ENCODE measurements around the gene ARSB.

Gene ARSB

DNA sequence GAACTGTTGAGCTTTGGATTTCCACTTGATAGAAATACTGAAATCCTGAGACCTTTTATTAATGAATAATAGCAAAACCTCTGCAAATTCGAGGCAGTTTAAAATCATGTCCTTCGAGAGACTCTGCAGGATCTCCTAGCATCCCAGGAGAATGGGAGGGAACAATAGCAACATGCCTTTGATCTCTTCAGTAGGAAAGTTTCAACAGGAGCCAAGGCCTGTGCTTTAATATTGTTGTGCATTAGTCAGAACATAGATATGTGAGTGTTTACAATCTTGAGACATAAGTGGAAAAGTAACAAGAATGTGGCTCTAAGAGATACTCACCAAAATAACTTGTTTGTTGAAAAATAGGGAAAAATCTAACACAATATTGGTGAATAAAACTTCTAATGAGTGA, 253.2 kb downstream of the ARSB start:
- no peak for DNase-seq (ENCODE audit: low read depth in 4 of 4, low spot score in 1 of 4)

DNA sequence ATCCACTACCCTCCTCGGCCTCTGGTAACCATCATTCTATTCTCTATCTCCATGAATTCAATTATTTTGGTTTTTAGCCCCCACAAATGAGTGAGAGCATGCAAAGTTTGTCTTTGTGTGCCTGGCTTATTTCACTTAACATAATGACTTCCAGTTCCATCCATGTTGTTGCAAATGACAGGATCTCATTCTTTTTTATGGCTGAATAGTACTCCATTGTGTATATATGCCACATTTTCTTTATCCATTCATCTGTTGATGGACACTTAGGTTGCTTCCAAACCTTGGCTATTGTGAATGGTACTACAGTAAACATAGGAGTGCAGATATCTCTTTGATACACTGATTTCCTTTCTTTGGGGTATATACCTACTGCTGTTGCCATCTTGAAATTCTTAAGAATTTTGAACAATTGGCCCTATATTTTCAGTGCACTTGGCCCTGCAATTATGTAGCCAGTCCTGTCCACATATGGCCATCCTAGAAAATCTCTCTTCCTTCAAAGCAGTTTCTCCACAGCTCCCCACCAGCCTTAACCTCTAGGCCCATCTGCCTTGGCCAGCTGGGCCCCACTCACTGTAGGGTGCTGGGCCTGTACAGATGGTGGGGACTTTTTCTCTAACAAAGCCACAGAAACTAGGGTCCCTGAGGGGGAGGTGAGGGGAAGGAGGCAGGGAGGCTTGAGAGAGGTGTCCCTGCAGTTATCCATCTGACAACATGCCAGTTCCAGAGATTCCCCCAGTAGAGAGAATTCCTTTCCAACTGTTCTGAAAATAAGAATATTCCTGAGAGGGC, 254.6 kb downstream of the ARSB start:
- no peak for DNase-seq (ENCODE audit: low read depth in 4 of 4, low spot score in 1 of 4)

DNA sequence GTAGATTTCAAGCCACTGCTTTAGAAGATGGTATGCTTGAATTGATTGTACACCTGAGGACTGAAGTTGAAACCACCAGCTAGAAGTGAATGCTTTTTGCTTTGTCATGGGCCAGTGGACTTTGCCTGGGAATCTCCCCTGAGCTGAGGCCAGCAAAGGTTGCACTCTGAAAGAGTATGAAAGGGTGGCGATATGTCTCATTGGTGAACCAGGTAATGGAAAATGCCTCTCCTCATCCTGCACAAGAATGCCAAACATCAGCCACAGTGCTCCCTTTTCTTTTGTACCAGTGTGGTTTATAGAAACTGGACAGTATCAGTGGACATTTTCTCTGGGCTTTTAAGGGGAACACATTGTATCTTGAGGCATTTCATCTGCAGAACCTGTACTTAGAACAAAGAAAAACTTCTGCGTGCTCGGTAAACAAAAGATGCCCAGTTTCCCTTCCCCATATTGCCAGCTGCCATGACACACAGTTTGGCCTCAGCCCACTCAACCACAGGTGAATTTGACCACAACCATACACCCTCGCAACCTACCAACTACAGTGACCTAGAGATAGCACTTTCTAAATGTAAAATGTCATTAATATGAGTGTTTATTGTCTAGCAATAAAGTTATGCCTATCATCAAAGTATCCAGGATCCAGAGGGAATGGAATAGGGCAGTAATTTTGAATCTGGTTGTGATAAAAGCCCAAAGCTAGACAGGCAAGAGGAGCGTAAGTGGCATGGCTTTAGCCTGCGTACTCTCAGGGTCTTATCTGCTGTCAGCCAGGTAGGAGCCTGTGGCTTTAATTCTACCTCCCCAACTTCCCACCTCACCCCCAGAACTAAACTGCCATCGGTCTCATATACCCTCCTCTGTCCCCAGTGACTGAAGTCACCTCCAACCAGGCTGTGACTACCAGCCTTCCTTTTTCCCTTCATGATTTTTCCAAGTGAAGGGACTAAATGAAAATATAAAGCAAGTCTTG, 257.0 kb downstream of the ARSB start:
- DNase-seq (ENCODE audit: low read depth in 4 of 4, low spot score in 1 of 4): no peak

Data from stimulated activated CD4-positive, alpha-beta T cell treated with anti-CD3 and anti-CD28 coated beads, Interleukin-1b, Interleukin-23, amount 100 ng/mL, for 24 hours (primary cell).